Small intestine (tissue), 7 donors: ENCODE measurements around the gene LUZP2. TPM values are rescaled to one million over a fixed set of nuclear protein-coding genes. Genes with fewer than 3 reads are reported as not detected.

Experiments used
- DNase-seq, 2 donors: peaks; one replicate each; pipeline versions ENCODE4 v3.0.0 to v3.0.0-alpha.2; 2013
- FAIRE-seq: peaks from 2 replicates; lab custom pipeline; 2012; peaks lifted over from hg19 to GRCh38; lab: Jason Lieb, UNC
- H3K27ac ChIP-seq, 3 donors: one replicate each; pipeline ENCODE4 v1.5.1; 2013; ENCODE audit warnings: low read length in 2 of 3, mild to moderate bottlenecking in 2 of 3, control low read depth in 1 of 3, inconsistent platforms in 1 of 3, low read depth in 1 of 3, moderate library complexity in 1 of 3
- H3K27me3 ChIP-seq, 3 donors: one replicate each; pipeline ENCODE4 v1.6.1; 2013; ENCODE audit warnings: low read length in 3 of 3, inconsistent platforms in 1 of 3; ENCODE audit not compliant: control insufficient read depth in 3 of 3, insufficient read depth in 3 of 3
- H3K36me3 ChIP-seq, 3 donors: one replicate each; pipeline ENCODE4 v1.6.1; 2013; ENCODE audit warnings: low read length in 3 of 3, inconsistent platforms in 1 of 3, low read depth in 1 of 3, mild to moderate bottlenecking in 1 of 3, moderate library complexity in 1 of 3; ENCODE audit not compliant: control insufficient read depth in 3 of 3, insufficient read depth in 2 of 3
- H3K4me1 ChIP-seq, 3 donors: one replicate each; pipeline ENCODE4 v1.6.1; 2013; ENCODE audit warnings: low read length in 2 of 3, inconsistent platforms in 1 of 3, low read depth in 1 of 3, mild to moderate bottlenecking in 1 of 3, moderate library complexity in 1 of 3; ENCODE audit not compliant: control insufficient read depth in 3 of 3, insufficient read depth in 2 of 3
- H3K4me3 ChIP-seq, 3 donors: one replicate each; pipeline ENCODE4 v1.5.1; 2013; ENCODE audit warnings: low read length in 3 of 3, control low read depth in 1 of 3, inconsistent platforms in 1 of 3, low read depth in 1 of 3, mild to moderate bottlenecking in 1 of 3, moderate library complexity in 1 of 3
- H3K9me3 ChIP-seq, 2 donors: one replicate each; pipeline ENCODE4 v1.6.1; 2013; ENCODE audit warnings: low read depth in 1 of 2, low read length in 1 of 2; ENCODE audit not compliant: control insufficient read depth in 2 of 2, insufficient read depth in 1 of 2
- WGBS, 3 donors: extraction: QIAGEN DNeasy Blood & Tissue Kit; methylation state at CpG; one replicate each; pipeline ENCODE4 v1.1.7; 2013; 5-methylcytosine and 5-hydroxymethylcytosine counted together
- polyA plus RNA-seq, 4 donors: library from polyadenylated mRNA; stranded (reverse) in 3 of 4; unstranded in 1 of 4; fragments of 200-250 nt in 3 of 4; fragments of 120-200 nt in 1 of 4; gene quantifications; one replicate each; pipeline versions ENCODE4 v1.2.1 to v1.2.3, GENCODE V29; 2013
- donor health status: healthy with polysubstance abuse.
- donor health status: control.
- donor health status: control.
- donor health status: Bipolar disorder and iron deficiency.
- donor health status: healthy.

Gene LUZP2
- polyA plus RNA-seq, 4 donors, result 0.52 to 1.3 TPM; not detected in 2

GRCh38 chr11:24651873-24652272 is 155.0 kb downstream of the LUZP2 start:
- WGBS, 3 donors, result 79 to 90% (median 81%) methylated on average over 2 of the region's 2 CpGs
- H3K27ac ChIP-seq, result no peak overlapping the region
- H3K9me3 ChIP-seq, result no peaks in the 10 kb centered on the region
- H3K4me1 ChIP-seq, result no peaks in the 10 kb centered on the region
- DNase-seq, result no peak
- no peaks in the 10 kb centered on the region for H3K27me3 ChIP-seq
- H3K36me3 ChIP-seq, result no peaks in the 10 kb centered on the region
- no peak for FAIRE-seq
- no peak overlapping the region for H3K4me3 ChIP-seq

GRCh38 chr11:24653901-24654300 is 157.0 kb downstream of the LUZP2 start:
- no peak for DNase-seq
- no peak overlapping the region for H3K27ac ChIP-seq
- FAIRE-seq, result no peak
- 77 to 84% (median 78%) methylated on average over 4 of the region's 4 CpGs for WGBS, 3 donors
- H3K4me1 ChIP-seq, result no peaks in the 10 kb centered on the region
- no peak overlapping the region for H3K4me3 ChIP-seq
- no peaks in the 10 kb centered on the region for H3K9me3 ChIP-seq
- H3K27me3 ChIP-seq, result no peaks in the 10 kb centered on the region
- H3K36me3 ChIP-seq, result no peaks in the 10 kb centered on the region

- Histone ChIP-seq H3K4me1 (no peaks in the 10 kb centered on the region), H3K9me3 (peaks cover 0 to 3% of the 10 kb centered on the region in 2 donors), H3K27ac (no peak overlapping the region), H3K4me3 (no peak overlapping the region), H3K27me3 (no peaks in the 10 kb centered on the region), H3K36me3 (no peaks in the 10 kb centered on the region)
- WGBS, 3 donors, result 56 to 71% (median 71%) methylated on average over 1 of the region's 1 CpG
- FAIRE-seq, result no peak
- no peak for DNase-seq
These were observed 164.5 kb downstream of the LUZP2 start for GRCh38 chr11:24661331-24661730.

GRCh38 chr11:24664399-24664798 is 167.5 kb downstream of the LUZP2 start:
- FAIRE-seq, result no peak
- no peaks in the 10 kb centered on the region for H3K27me3 ChIP-seq
- no peaks in the 10 kb centered on the region for H3K4me1 ChIP-seq
- WGBS, 3 donors, result 81 to 100% (median 93%) methylated on average over 1 of the region's 1 CpG
- H3K36me3 ChIP-seq, result no peaks in the 10 kb centered on the region
- peaks cover 0 to 3% of the 10 kb centered on the region in 2 donors for H3K9me3 ChIP-seq
- H3K4me3 ChIP-seq, result no peak overlapping the region
- DNase-seq, result no peak
- H3K27ac ChIP-seq, result no peak overlapping the region

- Histone ChIP-seq H3K36me3 (no peaks in the 10 kb centered on the region), H3K4me3 (no peak overlapping the region), H3K27me3 (no peaks in the 10 kb centered on the region), H3K27ac (no peak overlapping the region), H3K4me1 (no peaks in the 10 kb centered on the region), H3K9me3 (peaks cover 0 to 3% of the 10 kb centered on the region in 2 donors)
- 80 to 84% (median 84%) methylated on average over 5 of the region's 5 CpGs for WGBS, 3 donors
- DNase-seq (no peak), FAIRE-seq (no peak)
These were observed 170.6 kb downstream of the LUZP2 start for GRCh38 chr11:24667353-24667968.

- H3K27me3 ChIP-seq, result no peaks in the 10 kb centered on the region
- 72 to 81% (median 80%) methylated on average over 5 of the region's 5 CpGs for WGBS, 3 donors
These were observed 182.0 kb downstream of the LUZP2 start for GRCh38 chr11:24678703-24679348.

GRCh38 chr11:24679821-24680351 is 183.0 kb downstream of the LUZP2 start:
- H3K27me3 ChIP-seq, result no peaks in the 10 kb centered on the region
- H3K36me3 ChIP-seq, result no peaks in the 10 kb centered on the region
- H3K4me1 ChIP-seq, result no peaks in the 10 kb centered on the region
- WGBS, 3 donors, result 74 to 82% (median 78%) methylated on average over 2 of the region's 2 CpGs
- H3K9me3 ChIP-seq, result no peaks in the 10 kb centered on the region
- H3K4me3 ChIP-seq, result no peak overlapping the region
- H3K27ac ChIP-seq, result no peak overlapping the region
- DNase-seq (no peak), FAIRE-seq (no peak)

More at GRCh38 chr11:24678703-24679348, 182.0 kb downstream of the LUZP2 start:
- H3K9me3 ChIP-seq, result no peaks in the 10 kb centered on the region
- DNase-seq (no peak), FAIRE-seq (no peak)
- no peaks in the 10 kb centered on the region for H3K36me3 ChIP-seq
- no peaks in the 10 kb centered on the region for H3K4me1 ChIP-seq
- H3K4me3 ChIP-seq, result no peak overlapping the region
- H3K27ac ChIP-seq, result no peak overlapping the region

- FAIRE-seq, result no peak
- Histone ChIP-seq H3K36me3 (no peaks in the 10 kb centered on the region), H3K27me3 (no peaks in the 10 kb centered on the region), H3K27ac (no peak overlapping the region), H3K9me3 (no peaks in the 10 kb centered on the region), H3K4me3 (no peak overlapping the region), H3K4me1 (no peaks in the 10 kb centered on the region)
- DNase-seq, result no peak
- WGBS, 3 donors, result 70 to 76% (median 72%) methylated on average over 1 of the region's 1 CpG
These were observed 186.7 kb downstream of the LUZP2 start for GRCh38 chr11:24683583-24683982.
